ENCODE data around the gene PSME3IP1.
"Not testable (repeated sequence)": the region's sequence is repeated elsewhere in the genome, so short reads cannot be mapped to it uniquely, and the experiment has no call there.

Gene PSME3IP1

DNA sequence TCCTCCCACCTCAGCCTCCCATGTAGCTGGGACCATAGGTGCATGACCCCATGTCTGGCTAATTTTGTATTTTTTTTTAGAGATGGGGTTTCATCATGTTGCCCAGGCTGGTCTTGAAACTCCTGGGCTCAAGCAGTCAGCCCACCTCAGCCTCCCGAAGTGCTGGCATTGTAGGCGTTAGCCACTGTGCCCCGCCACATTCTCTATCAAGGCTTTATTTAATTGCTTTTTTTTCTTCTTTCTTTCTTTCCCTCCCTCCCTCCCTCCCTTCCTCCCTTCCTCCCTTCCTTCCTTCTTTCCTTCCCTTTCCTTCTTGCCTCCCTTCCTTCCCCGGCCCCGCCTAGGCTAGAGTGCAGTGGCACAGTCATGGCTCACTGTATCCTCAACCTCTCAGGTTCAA, 23.9 kb upstream of the PSME3IP1 start:
- Mint-ChIP-seq H3K4me1 (ENCODE audit: low read depth) (no peaks in the 10 kb centered on the region), H3K4me3 (no peak overlapping the region), H3K27me3 (no peaks in the 10 kb centered on the region), H3K27ac (no peak overlapping the region), H3K36me3 (ENCODE audit: low read depth) (peaks cover 92% of the 10 kb centered on the region), H3K9me3 (peaks cover 4% of the 10 kb centered on the region)
- DNase-seq, result no peak

DNA sequence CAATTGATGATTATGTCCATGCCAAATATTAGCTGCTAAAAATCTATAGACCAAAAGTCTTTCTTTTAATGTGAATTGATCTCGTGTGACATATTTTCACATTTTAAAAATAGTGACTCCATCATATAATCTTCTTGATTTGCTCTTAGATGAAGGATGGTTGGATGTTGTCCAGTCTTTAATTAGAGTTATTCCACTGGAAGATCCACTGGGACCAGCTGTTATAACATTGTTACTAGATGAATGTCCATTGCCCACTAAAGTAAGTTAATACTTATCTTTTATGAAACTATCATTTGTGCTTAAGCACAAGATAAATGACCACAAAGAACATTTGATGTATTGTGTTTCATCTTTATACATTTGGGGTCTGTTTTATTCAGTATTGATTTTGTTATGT, 23.1 kb upstream of the PSME3IP1 start:
- no peak overlapping the region for H3K4me3 Mint-ChIP-seq
- H3K9me3 Mint-ChIP-seq, result no peaks in the 10 kb centered on the region
- no peaks in the 10 kb centered on the region for H3K4me1 Mint-ChIP-seq (ENCODE audit: low read depth)
- DNase-seq, result no peak
- H3K27me3 Mint-ChIP-seq, result no peaks in the 10 kb centered on the region
- no peak overlapping the region for H3K27ac Mint-ChIP-seq
- H3K36me3 Mint-ChIP-seq (ENCODE audit: low read depth), result peaks cover 88% of the 10 kb centered on the region

DNA sequence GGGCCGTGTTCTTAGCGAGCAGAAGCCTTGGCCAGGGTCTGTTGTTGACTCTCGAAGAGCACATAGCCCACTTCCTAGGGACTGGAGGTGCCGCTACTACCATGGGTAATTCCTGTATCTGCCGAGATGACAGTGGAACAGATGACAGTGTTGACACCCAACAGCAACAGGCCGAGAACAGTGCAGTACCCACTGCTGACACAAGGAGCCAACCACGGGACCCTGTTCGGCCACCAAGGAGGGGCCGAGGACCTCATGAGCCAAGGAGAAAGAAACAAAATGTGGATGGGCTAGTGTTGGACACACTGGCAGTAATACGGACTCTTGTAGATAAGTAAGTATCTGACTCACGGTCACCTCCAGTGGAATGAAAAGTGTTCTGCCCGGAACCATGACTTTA, 18.8 kb upstream of the PSME3IP1 start:
- Mint-ChIP-seq H3K4me3 (no peak overlapping the region), H3K4me1 (ENCODE audit: low read depth) (no peaks in the 10 kb centered on the region), H3K27me3 (no peaks in the 10 kb centered on the region), H3K9me3 (no peaks in the 10 kb centered on the region), H3K27ac (no peak overlapping the region), H3K36me3 (ENCODE audit: low read depth) (peaks cover 56% of the 10 kb centered on the region)
- DNase-seq, result no peak

DNA sequence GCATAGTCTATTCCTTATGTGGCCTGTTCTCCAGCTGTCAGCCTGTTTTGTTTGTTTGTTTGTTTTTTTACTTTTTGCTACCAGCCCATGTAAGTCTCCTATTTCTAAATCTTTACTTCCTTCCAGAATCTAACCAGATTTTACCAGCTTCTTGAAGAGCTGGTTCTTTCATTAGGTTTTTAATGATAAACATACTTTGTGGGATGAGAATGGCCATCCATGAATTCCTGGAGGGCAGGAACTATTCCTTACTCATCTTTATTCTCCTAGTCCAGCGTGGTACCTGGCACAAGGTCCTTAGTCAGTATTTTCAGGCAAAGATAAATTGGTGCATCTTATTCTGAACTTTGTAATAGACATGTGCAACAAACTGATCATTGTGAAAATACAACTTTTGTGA, 17.6 kb upstream of the PSME3IP1 start:
- Mint-ChIP-seq H3K36me3 (ENCODE audit: low read depth) (peaks cover 50% of the 10 kb centered on the region), H3K27ac (no peak overlapping the region), H3K9me3 (no peaks in the 10 kb centered on the region), H3K4me3 (no peak overlapping the region), H3K4me1 (ENCODE audit: low read depth) (no peaks in the 10 kb centered on the region), H3K27me3 (no peaks in the 10 kb centered on the region)
- no peak for DNase-seq

DNA sequence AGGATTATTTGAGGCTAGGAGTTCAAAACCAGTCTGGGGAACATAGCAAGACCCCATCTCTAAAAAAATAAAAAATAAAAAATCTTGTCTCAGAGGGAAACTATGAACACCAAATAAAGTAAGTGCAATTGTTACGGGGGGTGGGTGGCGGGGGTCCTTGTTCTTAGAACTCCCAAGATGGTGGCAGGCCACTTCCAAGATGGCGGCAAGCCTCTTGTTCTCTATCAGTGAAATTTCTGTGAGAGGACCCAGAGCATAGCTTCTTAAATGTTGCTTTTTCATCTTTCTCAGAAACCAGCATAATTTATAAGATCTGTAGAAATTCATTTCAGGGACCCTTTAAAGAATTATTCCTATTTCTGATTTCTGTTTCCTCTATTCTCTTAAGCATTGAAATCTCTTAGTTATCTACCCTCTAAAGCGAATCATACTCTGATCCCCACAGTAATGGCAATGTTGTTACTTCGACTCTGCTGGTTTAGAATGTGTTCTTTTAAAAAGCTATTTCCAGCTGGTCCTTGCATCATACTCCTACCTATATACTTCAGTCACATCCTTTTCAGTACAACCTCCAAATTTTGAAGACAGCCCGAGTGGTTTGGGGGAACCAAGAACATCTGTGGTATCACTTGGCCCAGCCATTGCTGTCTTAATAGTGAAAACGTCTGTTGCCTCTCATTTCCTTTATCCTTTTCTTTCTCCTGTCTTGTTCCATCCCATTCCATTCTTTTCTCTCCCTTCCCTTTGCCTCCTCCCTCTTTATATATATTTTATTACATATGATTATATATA, 16.5 kb upstream of the PSME3IP1 start:
- Mint-ChIP-seq H3K4me3 (no peak overlapping the region), H3K27ac (no peak overlapping the region), H3K9me3 (no peaks in the 10 kb centered on the region), H3K4me1 (ENCODE audit: low read depth) (no peaks in the 10 kb centered on the region), H3K36me3 (ENCODE audit: low read depth) (peaks cover 43% of the 10 kb centered on the region), H3K27me3 (no peaks in the 10 kb centered on the region)
- no peak for DNase-seq

DNA sequence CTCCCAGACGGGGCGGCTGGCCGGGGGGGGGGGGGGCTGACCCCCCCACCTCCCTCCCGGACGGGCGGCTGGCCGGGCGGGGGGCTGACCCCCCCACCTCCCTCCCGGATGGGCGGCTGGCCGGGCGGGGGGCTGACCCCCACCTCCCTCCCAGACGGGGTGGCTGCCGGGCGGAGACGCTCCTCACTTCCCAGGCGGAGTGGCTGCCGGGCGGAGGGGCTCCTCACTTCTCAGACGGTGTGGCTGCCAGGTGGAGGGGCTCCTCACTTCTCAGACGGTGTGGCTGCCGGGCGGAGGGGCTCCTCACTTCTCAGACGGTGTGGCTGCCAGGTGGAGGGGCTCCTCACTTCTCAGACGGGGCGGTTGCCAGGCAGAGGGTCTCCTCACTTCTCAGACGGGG, 15.1 kb upstream of the PSME3IP1 start:
- H3K4me1 Mint-ChIP-seq (ENCODE audit: low read depth); H3K27ac Mint-ChIP-seq; H3K27me3 Mint-ChIP-seq; DNase-seq; H3K4me3 Mint-ChIP-seq; H3K9me3 Mint-ChIP-seq: not testable (repeated sequence)
- peaks cover 40% of the 10 kb centered on the region for H3K36me3 Mint-ChIP-seq (ENCODE audit: low read depth)

DNA sequence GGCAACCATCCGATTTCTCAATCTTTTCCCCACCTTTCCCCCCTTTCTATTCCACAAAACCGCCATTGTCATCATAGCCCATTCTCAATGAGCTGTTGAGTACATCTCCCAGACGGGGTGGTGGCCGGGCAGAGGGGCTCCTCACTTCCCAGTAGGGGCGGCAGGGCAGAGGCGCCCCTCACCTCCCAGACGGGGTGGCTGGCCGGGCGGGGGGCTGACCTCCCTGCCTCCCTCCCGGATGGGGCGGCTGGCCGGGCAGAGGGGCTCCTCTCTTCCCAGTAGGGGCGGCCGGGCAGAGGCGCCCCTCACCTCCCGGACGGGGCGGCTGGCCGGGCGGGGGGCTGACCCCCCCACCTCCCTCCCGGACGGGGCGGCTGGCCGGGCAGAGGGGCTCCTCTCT, 14.5 kb upstream of the PSME3IP1 start:
- peaks cover 34% of the 10 kb centered on the region for H3K36me3 Mint-ChIP-seq (ENCODE audit: low read depth)
- H3K4me1 Mint-ChIP-seq (ENCODE audit: low read depth); H3K27ac Mint-ChIP-seq; H3K27me3 Mint-ChIP-seq; DNase-seq; H3K4me3 Mint-ChIP-seq; H3K9me3 Mint-ChIP-seq: not testable (repeated sequence)

DNA sequence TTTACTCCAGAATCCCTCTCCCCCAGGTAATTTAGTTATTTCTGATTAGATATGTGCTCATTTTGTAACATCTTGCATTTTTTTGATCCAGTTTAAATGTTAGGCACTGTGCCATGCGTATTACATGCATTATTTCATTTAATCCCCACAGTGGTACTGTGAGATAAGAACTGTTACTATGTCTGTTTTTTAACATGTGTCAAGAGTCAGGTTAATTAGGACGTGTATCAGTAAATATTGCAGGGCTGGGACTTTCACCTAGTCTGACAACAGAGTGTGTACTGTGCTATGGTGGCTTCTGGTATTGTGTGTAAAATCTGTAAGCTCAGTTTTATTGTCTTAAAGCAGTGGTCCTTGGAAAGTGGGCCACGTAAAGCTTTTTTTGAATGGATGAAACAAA, 10.9 kb upstream of the PSME3IP1 start:
- peaks cover 35% of the 10 kb centered on the region for H3K4me1 Mint-ChIP-seq (ENCODE audit: low read depth)
- no peaks in the 10 kb centered on the region for H3K9me3 Mint-ChIP-seq

DNA sequence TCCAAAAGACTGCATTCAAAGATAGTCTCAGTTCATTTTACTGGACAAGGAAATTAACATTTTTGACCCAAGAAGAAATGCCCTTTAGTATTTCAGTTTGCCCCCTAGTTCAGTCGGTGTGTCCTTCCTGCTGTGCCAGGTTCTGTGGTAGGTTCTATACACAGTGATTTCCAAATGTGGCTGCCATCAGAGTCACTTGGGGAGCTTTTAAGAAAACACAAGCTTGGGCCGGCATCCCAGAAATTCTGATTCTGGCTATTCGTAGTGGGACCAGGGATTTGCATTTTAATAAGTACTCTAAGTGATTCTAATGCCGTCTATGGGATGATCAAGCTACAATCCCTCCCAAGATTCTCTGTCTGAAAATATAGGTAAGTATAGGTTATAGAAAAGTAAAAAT, 10.4 kb upstream of the PSME3IP1 start:
- H3K9me3 Mint-ChIP-seq, result no peaks in the 10 kb centered on the region
- H3K27ac Mint-ChIP-seq, result no peak overlapping the region
- peaks cover 38% of the 10 kb centered on the region for H3K4me1 Mint-ChIP-seq (ENCODE audit: low read depth)
- H3K27me3 Mint-ChIP-seq, result no peaks in the 10 kb centered on the region
- peaks cover 22% of the 10 kb centered on the region for H3K36me3 Mint-ChIP-seq (ENCODE audit: low read depth)
- no peak overlapping the region for H3K4me3 Mint-ChIP-seq
- no peak for DNase-seq

More for the DNA sequence above, 10.9 kb upstream of the PSME3IP1 start:
- Mint-ChIP-seq H3K4me3 (no peak overlapping the region), H3K27ac (no peak overlapping the region), H3K36me3 (ENCODE audit: low read depth) (peaks cover 22% of the 10 kb centered on the region), H3K27me3 (no peaks in the 10 kb centered on the region)
- DNase-seq, result no peak

DNA sequence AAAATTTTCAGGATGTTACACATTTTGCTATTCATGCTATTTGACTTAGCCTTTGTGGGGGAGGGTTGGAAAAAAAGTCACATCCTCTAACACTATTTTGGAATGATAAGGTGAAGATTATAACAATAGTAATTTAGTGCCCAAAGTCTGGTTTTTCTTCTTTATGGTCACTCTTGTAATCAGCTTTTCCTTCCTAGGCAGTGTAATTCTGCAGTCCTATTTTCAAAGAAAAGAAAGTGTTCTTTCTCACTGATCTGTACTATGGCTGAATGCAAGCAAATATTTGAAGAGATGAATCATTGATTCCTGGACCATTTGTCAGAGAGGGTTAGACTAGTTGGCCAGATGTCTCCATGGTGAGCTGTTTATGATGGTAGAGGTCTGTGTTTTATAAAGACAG, 8.7 kb upstream of the PSME3IP1 start:
- H3K27me3 Mint-ChIP-seq, result no peaks in the 10 kb centered on the region
- H3K4me1 Mint-ChIP-seq (ENCODE audit: low read depth), result peaks cover 51% of the 10 kb centered on the region
- H3K9me3 Mint-ChIP-seq, result no peaks in the 10 kb centered on the region

DNA sequence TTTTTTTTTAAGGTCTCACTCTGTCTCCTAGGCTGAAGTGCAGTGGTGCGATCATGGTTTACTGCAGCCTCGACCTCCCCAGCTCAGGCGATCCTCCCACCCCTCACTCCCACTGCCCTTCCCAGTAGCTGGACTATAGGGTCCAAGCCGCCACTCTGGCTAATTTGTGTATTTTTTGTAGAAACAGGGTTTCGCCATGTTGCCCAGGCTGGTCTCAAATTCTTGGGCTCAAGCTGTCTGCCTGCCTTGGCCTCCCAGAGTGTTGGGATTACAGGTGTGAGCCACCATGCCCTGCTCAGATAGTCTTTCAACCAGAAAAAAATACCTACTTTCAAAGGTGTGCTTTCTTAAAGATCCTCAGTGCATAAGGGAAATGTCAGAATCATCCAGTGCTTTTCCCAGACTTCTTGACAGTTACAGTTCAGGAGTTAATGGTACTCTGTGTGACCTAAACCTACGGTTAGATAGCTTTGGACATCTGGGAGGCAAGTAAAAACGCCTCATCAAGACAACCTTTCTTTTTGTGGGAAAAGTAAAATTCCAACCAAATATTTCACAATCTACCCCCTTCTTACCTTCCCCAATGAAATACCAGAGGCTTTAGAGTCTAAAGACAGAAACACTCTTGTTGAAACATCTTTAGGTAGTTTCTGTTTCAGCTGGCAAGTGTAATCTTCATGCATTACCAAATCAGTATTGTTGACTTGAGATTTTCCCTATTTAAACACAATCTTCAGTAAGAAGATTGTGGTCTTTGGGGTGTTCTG, 7.1 kb upstream of the PSME3IP1 start:
- DNase-seq, result no peak
- peaks cover 61% of the 10 kb centered on the region for H3K4me1 Mint-ChIP-seq (ENCODE audit: low read depth)
- no peaks in the 10 kb centered on the region for H3K27me3 Mint-ChIP-seq
- H3K9me3 Mint-ChIP-seq, result no peaks in the 10 kb centered on the region
- no peak overlapping the region for H3K27ac Mint-ChIP-seq
- H3K4me3 Mint-ChIP-seq, result no peak overlapping the region
- peaks cover 22% of the 10 kb centered on the region for H3K36me3 Mint-ChIP-seq (ENCODE audit: low read depth)

More for the DNA sequence above, 8.7 kb upstream of the PSME3IP1 start:
- Mint-ChIP-seq H3K36me3 (ENCODE audit: low read depth) (peaks cover 26% of the 10 kb centered on the region), H3K4me3 (no peak overlapping the region), H3K27ac (peak overlapping the region; percentile 53)
- no peak for DNase-seq

DNA sequence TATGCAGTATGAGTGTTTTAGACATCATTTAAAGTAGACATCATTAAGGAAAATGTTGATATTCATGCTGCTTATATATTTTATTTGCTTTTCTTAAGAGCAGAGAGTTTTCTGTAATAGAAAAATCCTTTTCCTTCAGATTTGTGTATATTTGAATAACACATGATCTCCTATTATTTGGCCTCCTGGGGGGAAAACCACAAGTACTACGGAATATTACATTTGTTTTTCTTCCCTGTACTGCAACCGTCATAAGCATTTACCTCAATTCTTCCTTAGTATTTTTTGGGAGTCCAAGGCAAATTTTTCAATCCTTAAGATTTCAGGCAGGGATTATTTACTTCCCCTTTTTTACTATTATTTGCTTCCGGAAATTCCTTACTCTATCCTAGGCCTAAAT, 6.3 kb upstream of the PSME3IP1 start:
- no peak for DNase-seq
- Mint-ChIP-seq H3K4me3 (no peak overlapping the region), H3K4me1 (ENCODE audit: low read depth) (peaks cover 69% of the 10 kb centered on the region), H3K36me3 (ENCODE audit: low read depth) (peaks cover 24% of the 10 kb centered on the region), H3K27me3 (no peaks in the 10 kb centered on the region), H3K27ac (no peak overlapping the region), H3K9me3 (no peaks in the 10 kb centered on the region)

DNA sequence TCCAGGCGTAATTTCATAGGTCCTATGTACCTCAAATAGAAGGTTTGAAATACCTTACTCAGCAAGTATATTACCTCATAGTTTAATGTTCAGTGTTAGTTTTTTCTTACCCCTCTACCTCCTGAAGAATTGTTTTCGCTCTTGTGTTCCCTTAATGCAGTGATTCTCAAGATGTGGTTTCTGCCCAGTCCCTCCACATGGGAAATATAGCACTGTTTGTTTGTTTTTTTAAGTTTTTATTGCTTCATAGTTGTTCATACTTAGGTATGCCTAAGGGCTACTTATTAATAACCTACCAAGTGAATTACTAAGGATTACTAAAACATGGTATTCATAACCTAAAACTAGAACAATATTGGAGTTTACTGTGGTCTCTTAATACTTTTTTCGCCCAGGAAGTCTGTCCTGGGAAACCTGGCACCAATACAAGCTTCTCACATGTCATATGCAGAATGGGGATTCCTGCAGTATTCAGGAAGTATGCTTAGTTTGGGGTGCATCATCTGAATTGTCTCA, 5.3 kb upstream of the PSME3IP1 start:
- no peaks in the 10 kb centered on the region for H3K27me3 Mint-ChIP-seq
- H3K4me1 Mint-ChIP-seq (ENCODE audit: low read depth), result peaks cover 62% of the 10 kb centered on the region
- H3K36me3 Mint-ChIP-seq (ENCODE audit: low read depth), result peaks cover 26% of the 10 kb centered on the region
- H3K4me3 Mint-ChIP-seq, result no peak overlapping the region
- H3K9me3 Mint-ChIP-seq, result no peaks in the 10 kb centered on the region
- no peak for DNase-seq
- no peak overlapping the region for H3K27ac Mint-ChIP-seq

DNA sequence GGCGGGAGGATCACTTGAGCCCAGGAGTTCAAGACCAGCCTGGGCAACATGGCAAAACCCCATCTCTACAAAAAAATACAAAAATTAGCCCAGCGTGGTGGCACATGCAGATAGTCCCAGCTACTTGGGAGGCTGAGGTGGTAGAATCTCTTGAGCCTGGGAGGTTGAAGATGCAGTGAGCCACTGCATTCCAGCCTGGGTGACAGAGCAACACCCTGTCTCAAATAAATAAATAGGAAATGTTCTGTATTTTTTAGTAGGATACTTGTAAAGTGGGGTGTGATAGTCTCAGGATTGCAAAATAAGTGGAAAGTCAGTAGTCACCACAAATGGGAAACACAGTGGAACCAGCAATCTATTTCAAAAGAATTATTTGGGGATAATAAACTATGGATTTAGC, 4.3 kb upstream of the PSME3IP1 start:
- Mint-ChIP-seq H3K4me1 (ENCODE audit: low read depth) (peaks cover 62% of the 10 kb centered on the region), H3K27me3 (no peaks in the 10 kb centered on the region), H3K27ac (no peak overlapping the region), H3K4me3 (no peak overlapping the region), H3K36me3 (ENCODE audit: low read depth) (peaks cover 32% of the 10 kb centered on the region), H3K9me3 (no peaks in the 10 kb centered on the region)
- DNase-seq, result no peak

DNA sequence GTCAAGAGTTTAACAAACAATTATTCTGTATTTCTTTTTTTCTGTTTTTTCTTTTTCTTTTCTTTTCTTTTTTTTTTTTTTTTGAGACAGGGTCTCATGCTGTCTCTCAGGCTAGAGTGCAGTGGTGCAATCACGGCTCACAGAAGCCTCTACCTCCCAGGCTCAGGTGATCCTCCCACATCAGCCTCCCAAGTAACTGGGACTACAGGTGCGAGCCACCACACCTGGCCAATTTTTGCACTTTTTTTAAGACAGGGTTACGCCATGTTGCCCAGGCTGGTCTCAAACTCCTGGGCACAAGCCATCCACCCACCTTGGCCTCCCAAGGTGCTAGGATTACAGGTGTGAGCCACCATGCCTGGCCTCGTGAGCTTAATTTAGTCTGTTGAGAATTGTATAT, 3.7 kb upstream of the PSME3IP1 start:
- not testable (repeated sequence) for H3K27me3 Mint-ChIP-seq, H3K4me3 Mint-ChIP-seq, DNase-seq, H3K27ac Mint-ChIP-seq, H3K9me3 Mint-ChIP-seq
- H3K36me3 Mint-ChIP-seq (ENCODE audit: low read depth), result peaks cover 35% of the 10 kb centered on the region
- H3K4me1 Mint-ChIP-seq (ENCODE audit: low read depth), result peaks cover 65% of the 10 kb centered on the region
